ENCODE results near the gene PRDM10.

GRCh38 chr11:129944696-129945095 is 57.9 kb downstream of the PRDM10 start:
- TF ChIP-seq CTCF (IDR thresholded peaks at IDR 0.05): no peak
- no peak for TF ChIP-seq POLR2A (IDR thresholded peaks at IDR 0.05; ENCODE audit: low read depth)
- no peak for TF ChIP-seq EP300 (IDR thresholded peaks at IDR 0.05)
- no peak for TF ChIP-seq POLR2AphosphoS5 (IDR thresholded peaks at IDR 0.05)
